OCI-LY1 (cell line): Measurements from ENCODE around the gene NRCAM.

Source experiments
- EZH2 ChIP-seq: fragments of 200-600 bp; sonication (generic), shearing (Covaris generic); IDR thresholded peaks from 2 replicates; pipeline ENCODE4 v1.8.0; 2017; ENCODE audit warnings: borderline replicate concordance, mixed run types, mild to moderate bottlenecking, antibody characterized with exemption, low read length, moderate library complexity, mixed read lengths
- TF ChIP-seq, protein P1 (sequence below): fragments of 200-600 bp; sonication (generic), shearing (Covaris generic); IDR thresholded peaks from 2 replicates; pipeline ENCODE4 v1.5.1; 2017; ENCODE audit warnings: mild to moderate bottlenecking, antibody characterized with exemption, low read length, moderate library complexity, mixed read lengths

DNA sequence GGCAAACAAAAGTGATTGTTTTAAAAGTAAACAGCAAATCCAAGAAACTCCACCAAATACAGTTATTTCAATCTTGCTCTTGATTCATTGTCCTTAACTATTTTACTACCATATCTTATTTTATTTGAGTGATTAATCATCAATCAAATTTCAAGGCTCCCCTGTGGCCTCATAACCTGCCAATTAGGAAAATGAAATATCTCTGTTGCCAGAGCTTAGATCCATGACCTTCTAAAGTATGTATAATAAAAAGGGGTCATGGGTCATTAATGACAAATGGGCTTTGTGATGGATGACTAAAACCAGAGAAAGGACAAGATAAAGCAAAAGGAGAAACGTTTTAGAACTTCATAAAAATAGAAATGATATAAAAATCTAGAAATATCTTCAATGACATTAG lies 28.5 kb downstream of the NRCAM start:
- TF ChIP-seq, protein P1, sequence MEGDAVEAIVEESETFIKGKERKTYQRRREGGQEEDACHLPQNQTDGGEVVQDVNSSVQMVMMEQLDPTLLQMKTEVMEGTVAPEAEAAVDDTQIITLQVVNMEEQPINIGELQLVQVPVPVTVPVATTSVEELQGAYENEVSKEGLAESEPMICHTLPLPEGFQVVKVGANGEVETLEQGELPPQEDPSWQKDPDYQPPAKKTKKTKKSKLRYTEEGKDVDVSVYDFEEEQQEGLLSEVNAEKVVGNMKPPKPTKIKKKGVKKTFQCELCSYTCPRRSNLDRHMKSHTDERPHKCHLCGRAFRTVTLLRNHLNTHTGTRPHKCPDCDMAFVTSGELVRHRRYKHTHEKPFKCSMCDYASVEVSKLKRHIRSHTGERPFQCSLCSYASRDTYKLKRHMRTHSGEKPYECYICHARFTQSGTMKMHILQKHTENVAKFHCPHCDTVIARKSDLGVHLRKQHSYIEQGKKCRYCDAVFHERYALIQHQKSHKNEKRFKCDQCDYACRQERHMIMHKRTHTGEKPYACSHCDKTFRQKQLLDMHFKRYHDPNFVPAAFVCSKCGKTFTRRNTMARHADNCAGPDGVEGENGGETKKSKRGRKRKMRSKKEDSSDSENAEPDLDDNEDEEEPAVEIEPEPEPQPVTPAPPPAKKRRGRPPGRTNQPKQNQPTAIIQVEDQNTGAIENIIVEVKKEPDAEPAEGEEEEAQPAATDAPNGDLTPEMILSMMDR: no peak
- TF ChIP-seq EZH2: no peak
